ENCODE data around the gene TMCO5A. TPM values are rescaled to one million over a fixed set of nuclear protein-coding genes. Genes with fewer than 3 reads are reported as not detected.

TMCO5A gene
- total RNA-seq: not detected in 2 replicates

- no peak for DNase-seq (ENCODE audit: low read depth)
- H3K4me3 ChIP-seq (ENCODE audit: low read depth, low read length): no peak within 1 kb of the TSS
- TF ChIP-seq CTCF (IDR thresholded peaks at IDR 0.05; ENCODE audit: insufficient read depth, low read depth, low read length): no peak
Measured at GRCh38 chr15:37934340-37934739, at the start of gene TMCO5A. TSS of gene TMCO5A (plus strand) at chr15:37934640. CDS start at chr15:37936324, 1,684 bp downstream.

GRCh38 chr15:37885651-37886050 lies 48.8 kb upstream of the TMCO5A start:
- DNase-seq (ENCODE audit: low read depth): no peak
- no peak for TF ChIP-seq CTCF (IDR thresholded peaks at IDR 0.05; ENCODE audit: insufficient read depth, low read depth, low read length)
- no peak overlapping the region for H3K4me3 ChIP-seq (ENCODE audit: low read depth, low read length)

GRCh38 chr15:37888356-37888755 lies 46.1 kb upstream of the TMCO5A start:
- no peak for TF ChIP-seq CTCF (IDR thresholded peaks at IDR 0.05; ENCODE audit: insufficient read depth, low read depth, low read length)
- H3K4me3 ChIP-seq (ENCODE audit: low read depth, low read length): no peak overlapping the region
- no peak for DNase-seq (ENCODE audit: low read depth)

- peak; percentile 59 for DNase-seq (ENCODE audit: low read depth)
- peak; percentile 91 for TF ChIP-seq CTCF (IDR thresholded peaks at IDR 0.05; ENCODE audit: insufficient read depth, low read depth, low read length)
- no peak overlapping the region for H3K4me3 ChIP-seq (ENCODE audit: low read depth, low read length)
Measured at GRCh38 chr15:37891766-37892368, 42.6 kb upstream of the TMCO5A start.

GRCh38 chr15:37893309-37893708 lies 41.1 kb upstream of the TMCO5A start:
- H3K4me3 ChIP-seq (ENCODE audit: low read depth, low read length): no peak overlapping the region
- no peak for DNase-seq (ENCODE audit: low read depth)
- TF ChIP-seq CTCF (IDR thresholded peaks at IDR 0.05; ENCODE audit: insufficient read depth, low read depth, low read length): no peak

- DNase-seq (ENCODE audit: low read depth): no peak
- no peak overlapping the region for H3K4me3 ChIP-seq (ENCODE audit: low read depth, low read length)
- TF ChIP-seq CTCF (IDR thresholded peaks at IDR 0.05; ENCODE audit: insufficient read depth, low read depth, low read length): no peak
Measured at GRCh38 chr15:37898362-37898761, 36.1 kb upstream of the TMCO5A start.

All from fibroblast of villous mesenchyme (primary cell).